ENCODE measurements around the gene OR52K2. TPM values are rescaled to one million over a fixed set of nuclear protein-coding genes. Genes with fewer than 3 reads are reported as not detected.

Gene OR52K2
- total and polyA plus RNA-seq, 8 donors: 1.9 TPM; not detected in 7

GRCh38 chr11:4433856-4434255 is 15.2 kb upstream of the OR52K2 start:
- H3K36me3 ChIP-seq: no peaks in the 10 kb centered on the region
- DNase-seq (no peak), ATAC-seq (no peak)
- H3K27ac ChIP-seq: peak overlapping the region in 1 of 2 donors; percentile 71
- intact Hi-C loops (cut with DNase I): no loop called here
- TF ChIP-seq CTCF (IDR thresholded peaks at IDR 0.05): no peak
- H3K4me1 ChIP-seq: peaks cover 0 to 24% of the 10 kb centered on the region in 2 donors
- no peaks in the 10 kb centered on the region for H3K27me3 ChIP-seq
- no peak overlapping the region for H3K4me3 ChIP-seq
- no peaks in the 10 kb centered on the region for H3K9me3 ChIP-seq

- Histone ChIP-seq H3K36me3 (no peaks in the 10 kb centered on the region), H3K4me1 (peaks cover 0 to 24% of the 10 kb centered on the region in 2 donors)
- ATAC-seq: no peak
Observed at GRCh38 chr11:4436411-4436810, 12.7 kb upstream of the OR52K2 start.

GRCh38 chr11:4441515-4441914 is 7.6 kb upstream of the OR52K2 start:
- H3K9me3 ChIP-seq: no peaks in the 10 kb centered on the region
- TF ChIP-seq CTCF (IDR thresholded peaks at IDR 0.05): no peak
- intact Hi-C loops (cut with DNase I): no loop called here
- peaks cover 0 to 25% of the 10 kb centered on the region in 2 donors for H3K4me1 ChIP-seq
- ATAC-seq (no peak), DNase-seq (no peak)
- no peaks in the 10 kb centered on the region for H3K36me3 ChIP-seq
- no peaks in the 10 kb centered on the region for H3K27me3 ChIP-seq
- H3K4me3 ChIP-seq: no peak overlapping the region
- peak overlapping the region in 1 of 2 donors; percentile 71 for H3K27ac ChIP-seq

More at GRCh38 chr11:4436411-4436810, 12.7 kb upstream of the OR52K2 start:
- Histone ChIP-seq H3K4me3 (no peak overlapping the region), H3K27me3 (no peaks in the 10 kb centered on the region), H3K27ac (no peak overlapping the region), H3K9me3 (no peaks in the 10 kb centered on the region)
- no peak for TF ChIP-seq CTCF (IDR thresholded peaks at IDR 0.05)
- DNase-seq: no peak
- intact Hi-C loops (cut with DNase I): no loop called here

GRCh38 chr11:4443232-4443891 is 5.7 kb upstream of the OR52K2 start:
- Histone ChIP-seq H3K4me1 (peaks cover 0 to 21% of the 10 kb centered on the region in 2 donors), H3K9me3 (no peaks in the 10 kb centered on the region), H3K36me3 (no peaks in the 10 kb centered on the region), H3K4me3 (no peak overlapping the region), H3K27ac (peak overlapping the region in 1 of 2 donors; percentile 74), H3K27me3 (no peaks in the 10 kb centered on the region)
- intact Hi-C loops (cut with DNase I): no loop called here
- ATAC-seq (no peak), DNase-seq (no peak)
- no peak for TF ChIP-seq CTCF (IDR thresholded peaks at IDR 0.05)

GRCh38 chr11:4453118-4453517 is 4.0 kb downstream of the OR52K2 start:
- Histone ChIP-seq H3K27ac (peak overlapping the region in 1 of 2 donors; percentile 84), H3K27me3 (no peaks in the 10 kb centered on the region), H3K4me3 (no peak overlapping the region), H3K9me3 (no peaks in the 10 kb centered on the region), H3K36me3 (no peaks in the 10 kb centered on the region), H3K4me1 (peaks cover 0 to 45% of the 10 kb centered on the region in 2 donors)
- no peak for TF ChIP-seq CTCF (IDR thresholded peaks at IDR 0.05)
- ATAC-seq: no peak
- intact Hi-C loops (cut with DNase I): no loop called here
- no peak for DNase-seq
